AG04449 (cell line): ENCODE measurements around the gene KRT36.

Experiments
- CTCF ChIA-PET: fragments of 350-600 bp; formaldehyde crosslinking; extraction: SDS; loops from one replicate; lab custom pipeline; 2021; ENCODE audit warnings: antibody characterized with exemption; lab: Yijun Ruan, JAX
- POLR2A ChIA-PET: fragments of 400-600, 350-600 bp; formaldehyde crosslinking; extraction: SDS; loops from one replicate; lab custom pipeline; 2020; ENCODE audit warnings: antibody characterized with exemption, inconsistent platforms; lab: Yijun Ruan, JAX
- DNase-seq: peaks from one replicate; pipeline ENCODE4 v3.0.0-alpha.2; 2010; ENCODE audit warnings: low read depth, low spot score
- H3K4me3 ChIP-seq: 2 replicates; pipeline ENCODE4 v1.5.1; 2011; ENCODE audit warnings: low read depth, mild to moderate bottlenecking, control low read depth, low read length
- TF ChIP-seq, protein P1 (sequence below): IDR thresholded peaks from one replicate; pipeline ENCODE4 v1.5.1; 2011; ENCODE audit warnings: mild to moderate bottlenecking, moderate library complexity, low read length, control low read depth, inconsistent platforms; ENCODE audit not compliant: insufficient read depth; ENCODE audit errors: missing control alignments

The KRT36 gene

DNA sequence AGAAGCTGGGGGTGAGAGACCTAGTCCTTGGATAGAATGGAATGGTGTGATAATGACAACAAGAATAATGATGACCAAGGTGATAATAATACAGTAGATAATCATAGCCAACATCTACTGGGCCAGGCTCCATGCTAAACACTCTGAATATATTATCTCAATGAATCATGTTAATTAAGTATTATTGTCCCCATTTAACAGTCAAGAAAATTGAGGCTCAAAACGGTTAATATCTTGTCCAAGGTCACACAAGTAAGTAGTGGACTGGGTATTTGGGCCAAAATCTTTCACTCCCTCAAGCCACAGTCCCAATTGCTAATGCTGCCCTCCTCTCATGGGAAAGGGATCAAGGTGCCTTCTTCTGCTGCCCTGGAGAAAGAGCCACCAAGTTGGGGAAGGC, 42.3 kb upstream of the KRT36 start:
- ChIA-PET POLR2A (no interaction called here), CTCF (interaction anchor here (1.2 to 1.6 kb wide), 4 partner anchors 11 to 209 kb away, joined by 3 to 19 read pairs (median 5); no protein-coding TSS in a partner anchor)
- H3K4me3 ChIP-seq = no peak overlapping the region
- TF ChIP-seq, protein P1, sequence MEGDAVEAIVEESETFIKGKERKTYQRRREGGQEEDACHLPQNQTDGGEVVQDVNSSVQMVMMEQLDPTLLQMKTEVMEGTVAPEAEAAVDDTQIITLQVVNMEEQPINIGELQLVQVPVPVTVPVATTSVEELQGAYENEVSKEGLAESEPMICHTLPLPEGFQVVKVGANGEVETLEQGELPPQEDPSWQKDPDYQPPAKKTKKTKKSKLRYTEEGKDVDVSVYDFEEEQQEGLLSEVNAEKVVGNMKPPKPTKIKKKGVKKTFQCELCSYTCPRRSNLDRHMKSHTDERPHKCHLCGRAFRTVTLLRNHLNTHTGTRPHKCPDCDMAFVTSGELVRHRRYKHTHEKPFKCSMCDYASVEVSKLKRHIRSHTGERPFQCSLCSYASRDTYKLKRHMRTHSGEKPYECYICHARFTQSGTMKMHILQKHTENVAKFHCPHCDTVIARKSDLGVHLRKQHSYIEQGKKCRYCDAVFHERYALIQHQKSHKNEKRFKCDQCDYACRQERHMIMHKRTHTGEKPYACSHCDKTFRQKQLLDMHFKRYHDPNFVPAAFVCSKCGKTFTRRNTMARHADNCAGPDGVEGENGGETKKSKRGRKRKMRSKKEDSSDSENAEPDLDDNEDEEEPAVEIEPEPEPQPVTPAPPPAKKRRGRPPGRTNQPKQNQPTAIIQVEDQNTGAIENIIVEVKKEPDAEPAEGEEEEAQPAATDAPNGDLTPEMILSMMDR = no peak
- no peak for DNase-seq

DNA sequence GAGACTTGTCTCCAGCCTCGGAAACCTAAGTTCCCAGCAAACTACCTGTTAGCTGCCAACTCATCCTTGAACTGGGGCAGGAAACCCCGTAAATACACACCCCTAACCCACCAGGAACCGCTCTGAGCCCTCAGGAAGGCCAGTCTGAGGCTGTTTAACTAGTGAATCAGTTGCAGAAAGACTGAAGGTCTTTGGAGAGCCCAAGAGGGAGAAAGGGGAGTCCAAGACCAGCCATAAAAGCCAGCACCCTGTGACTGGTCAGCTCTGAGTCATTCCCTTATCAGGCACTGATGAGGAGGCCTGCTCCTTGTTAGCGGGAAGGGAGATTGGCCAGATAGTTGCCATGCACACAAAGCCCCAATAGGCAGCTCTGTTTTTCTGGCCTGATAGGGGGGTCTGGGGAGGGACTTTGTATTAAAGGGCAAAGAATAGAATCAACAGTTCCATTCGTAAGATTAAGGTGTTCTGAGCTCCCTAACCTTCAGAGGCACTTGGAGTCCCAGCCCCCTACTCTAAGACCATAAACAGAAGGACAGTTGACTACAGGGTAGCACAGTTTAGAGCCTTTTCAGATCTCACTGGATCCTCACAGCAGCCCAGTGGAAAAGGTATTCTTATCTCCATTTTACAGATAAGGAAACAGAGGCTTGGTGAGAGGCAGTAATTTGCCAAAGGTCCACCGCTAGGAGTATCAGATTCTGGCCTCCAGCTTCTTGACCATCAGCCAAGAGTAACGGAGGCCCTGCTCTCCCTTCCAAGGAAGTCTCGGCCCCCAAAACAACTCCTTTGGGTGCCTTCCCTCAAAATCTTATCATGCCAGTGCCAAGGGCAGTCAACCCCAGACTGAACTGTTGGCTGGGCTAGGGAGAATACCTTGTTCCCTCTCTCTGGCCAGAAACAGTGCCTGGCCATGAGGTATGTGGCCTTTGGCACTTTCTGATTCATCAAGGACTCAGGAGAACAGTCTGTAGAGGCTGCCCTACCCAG, 40.6 kb upstream of the KRT36 start:
- no peak overlapping the region for H3K4me3 ChIP-seq
- peak; percentile 40 for DNase-seq
- CTCF ChIA-PET = interaction anchor here (0.6 to 2.8 kb wide), 8 partner anchors 8 to 137 kb away, joined by 3 to 18 read pairs (median 6); no protein-coding TSS in a partner anchor
- TF ChIP-seq, protein P1 = no peak
- POLR2A ChIA-PET = interaction anchor here (1.0 to 1.6 kb wide), 3 partner anchors 8 to 18 kb away, joined by 3 to 5 read pairs (median 5); no protein-coding TSS in a partner anchor

DNA sequence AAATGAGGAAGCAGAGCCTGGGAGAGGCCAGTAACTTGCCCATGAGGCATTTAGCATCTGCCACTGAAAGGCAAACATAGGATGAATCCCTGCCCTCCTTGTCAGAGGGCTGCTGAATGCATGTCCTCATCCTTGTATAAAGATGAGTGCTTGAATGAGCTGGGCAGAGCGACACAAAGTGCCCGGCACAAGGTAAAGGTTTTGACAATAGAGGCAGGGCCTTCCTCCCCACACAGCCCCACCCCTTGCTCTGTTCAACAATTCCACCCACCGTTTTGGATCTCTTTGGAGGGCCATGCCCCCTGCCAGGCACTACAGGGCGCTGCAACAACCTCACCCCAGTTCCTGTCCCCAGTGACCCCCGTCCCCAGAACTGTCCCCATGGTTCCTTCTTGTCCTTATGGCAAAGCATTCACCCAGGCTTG, 39.8 kb upstream of the KRT36 start:
- ChIA-PET POLR2A (interaction anchor here (1.6 to 2.6 kb wide), 2 partner anchors 19 kb away, joined by 5 to 11 read pairs; no protein-coding TSS in a partner anchor), CTCF (interaction anchor here (1.1 to 2.8 kb wide), 6 partner anchors 11 to 133 kb away, joined by 3 to 18 read pairs (median 8); no protein-coding TSS in a partner anchor)
- TF ChIP-seq, protein P1 = no peak
- H3K4me3 ChIP-seq = no peak overlapping the region
- no peak for DNase-seq

DNA sequence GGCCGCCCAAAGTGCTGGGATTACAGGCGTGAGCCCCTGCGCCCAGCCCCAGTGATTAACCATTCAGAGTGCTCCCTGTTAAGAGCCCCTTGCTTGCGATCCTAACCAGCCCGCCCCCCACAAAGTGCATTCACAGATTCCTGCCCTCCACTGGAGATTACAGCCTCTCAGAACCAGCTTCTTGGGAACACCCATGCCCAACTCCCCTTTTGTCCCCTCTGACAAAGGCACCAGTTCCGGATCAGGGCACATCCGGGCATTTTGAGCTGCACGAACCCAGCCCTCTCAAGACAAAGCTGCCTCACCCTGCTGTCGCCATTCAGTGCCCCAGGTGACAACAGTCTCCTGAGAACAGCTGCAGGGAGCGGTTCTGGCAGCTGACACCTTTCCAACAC, 39.2 kb upstream of the KRT36 start:
- DNase-seq = no peak
- CTCF ChIA-PET = interaction anchor here (0.7 to 2.8 kb wide), 7 partner anchors 14 to 138 kb away, joined by 4 to 18 read pairs (median 9); no protein-coding TSS in a partner anchor
- no peak overlapping the region for H3K4me3 ChIP-seq
- TF ChIP-seq, protein P1 = no peak
- POLR2A ChIA-PET = interaction anchor here (0.5 to 2.6 kb wide), 3 partner anchors 10 to 356 kb away, joined by 3 to 11 read pairs (median 6); no protein-coding TSS in a partner anchor

DNA sequence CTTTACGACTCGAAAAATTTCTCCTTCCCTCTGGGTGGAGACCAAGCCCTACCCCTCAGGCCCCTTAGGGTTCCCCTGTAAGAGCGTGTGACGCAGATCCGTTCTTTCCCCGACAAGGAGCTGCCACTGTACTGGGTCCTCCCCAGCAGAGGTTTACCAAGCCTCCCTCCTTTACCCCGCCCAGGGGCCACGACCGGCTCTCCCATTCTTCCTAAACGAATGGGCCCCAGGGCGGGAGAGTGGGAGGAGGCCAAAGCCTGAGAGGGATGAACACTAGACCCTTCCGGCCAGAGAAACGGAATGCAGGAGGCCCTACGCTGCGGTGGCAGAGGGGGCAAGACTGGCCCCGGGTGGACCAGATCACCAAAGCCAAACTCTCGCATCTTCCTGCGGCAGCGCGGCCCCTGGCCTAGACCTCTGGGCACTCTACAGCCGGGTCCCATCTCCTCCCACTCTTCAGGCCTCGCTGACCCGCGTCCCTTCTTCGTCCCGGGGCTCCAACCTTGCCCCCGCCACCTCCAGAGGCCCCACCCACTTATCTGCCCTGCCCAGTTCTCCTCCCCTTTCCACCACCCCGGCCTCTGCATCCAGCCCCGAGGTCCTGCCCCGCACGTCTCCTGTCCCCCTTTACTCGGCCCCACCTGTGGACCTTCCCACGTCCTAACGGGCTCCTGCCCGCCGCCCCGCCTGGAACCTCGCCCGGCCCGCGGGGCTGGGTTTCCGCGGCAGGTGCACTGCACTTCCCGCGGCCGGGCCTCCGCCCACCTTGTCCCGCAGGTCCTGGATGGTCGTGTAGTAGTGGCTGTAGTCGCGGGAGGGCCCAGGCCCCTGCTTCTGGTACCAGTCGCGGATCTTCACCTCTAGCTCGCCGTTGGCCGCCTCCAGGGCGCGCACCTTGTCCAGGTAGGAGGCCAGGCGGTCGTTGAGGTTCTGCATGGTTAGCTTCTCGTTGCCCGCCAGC, 37.6 kb upstream of the KRT36 start:
- TF ChIP-seq, protein P1 = no peak
- POLR2A ChIA-PET = interaction anchor here (0.7 to 2.6 kb wide), 3 partner anchors 11 to 21 kb away, joined by 3 to 11 read pairs (median 6); no protein-coding TSS in a partner anchor
- H3K4me3 ChIP-seq = peak overlapping the region; percentile 69
- DNase-seq = no peak
- CTCF ChIA-PET = interaction anchor here (1.1 to 2.5 kb wide), 5 partner anchors 16 to 205 kb away, joined by 3 to 10 read pairs (median 6); no protein-coding TSS in a partner anchor
